PC-3 (cell line): ENCODE measurements around the gene LIN28A. TPM values are rescaled to one million over a fixed set of nuclear protein-coding genes. Genes with fewer than 3 reads are reported as not detected.
A peak's percentile ranks its signal among the peaks of the same experiment; 100 is the strongest.

Source experiments
- ATAC-seq: fragments of 200-7000 bp; cut with Tn5 transposase; 2 replicates; pipeline ENCODE4 v1.9.1; 2020; ENCODE audit warnings: mild to moderate bottlenecking, moderate library complexity
- BruUV-seq: library from RNA; stranded (reverse); fragments of 400-500 nt; replicated peaks from 2 replicates; lab custom pipeline; 2021; lab: Mats Ljungman, UMichigan
- CTCF ChIA-PET: fragments of 300-600 bp; sonication (Branson Sonifier 250); formaldehyde crosslinking; loops from one replicate; lab custom pipeline; 2022; ENCODE audit warnings: antibody characterized with exemption; lab: Charles Lee
- POLR2A ChIA-PET: fragments of 300-600 bp; sonication (Branson Sonifier 250); formaldehyde crosslinking; loops from one replicate; lab custom pipeline; 2022; ENCODE audit warnings: antibody characterized with exemption; ENCODE audit not compliant: unreplicated experiment; lab: Charles Lee
- DNase-seq: peaks from one replicate; pipeline ENCODE4 v3.0.0-alpha.2; 2015
- H2AFZ ChIP-seq: fragments of 300-600 bp; sonication (generic); 2 replicates; pipeline ENCODE4 v1.6.0; 2016; ENCODE audit warnings: antibody characterized with exemption, low read length
- H3F3A ChIP-seq: fragments of 300-600 bp; sonication (generic); one replicate; pipeline ENCODE4 v1.6.0; 2017; ENCODE audit warnings: antibody characterized with exemption, low read length, control low read depth, mild to moderate bottlenecking; ENCODE audit not compliant: unreplicated experiment
- H3K27ac ChIP-seq: fragments of 300-600 bp; sonication (generic); 2 replicates; pipeline ENCODE4 v1.5.1; 2016; ENCODE audit warnings: mild to moderate bottlenecking, low read length
- H3K27me3 ChIP-seq: fragments of 300-600 bp; sonication (generic); 2 replicates; pipeline ENCODE4 v1.6.1; 2016; ENCODE audit warnings: low read length, mixed read lengths
- H3K36me3 ChIP-seq: fragments of 300-600 bp; sonication (generic); 2 replicates; pipeline ENCODE4 v1.6.1; 2016; ENCODE audit warnings: low read depth, mixed run types, low read length, mixed read lengths
- H3K4me1 ChIP-seq: fragments of 300-600 bp; sonication (generic); 2 replicates; pipeline ENCODE4 v1.5.1; 2016; ENCODE audit warnings: low read length; ENCODE audit not compliant: insufficient read depth
- H3K4me2 ChIP-seq: fragments of 300-600 bp; sonication (generic); 2 replicates; pipeline ENCODE4 v1.6.0; 2016; ENCODE audit warnings: low read length
- H3K4me3 ChIP-seq: fragments of 300-600 bp; sonication (generic); 2 replicates; pipeline ENCODE4 v1.5.1; 2016; ENCODE audit warnings: mild to moderate bottlenecking, low read length, mixed read lengths
- H3K79me2 ChIP-seq: fragments of 300-600 bp; sonication (generic); 2 replicates; pipeline ENCODE4 v1.6.1; 2017; ENCODE audit warnings: low read length, mixed read lengths
- H3K9ac ChIP-seq: fragments of 300-600 bp; sonication (generic); 2 replicates; pipeline ENCODE4 v1.6.0; 2016; ENCODE audit warnings: mild to moderate bottlenecking, low read length
- H3K9me2 ChIP-seq: fragments of 300-600 bp; sonication (generic); replicated peaks from 2 replicates; pipeline ENCODE4 v1.6.1; 2016; ENCODE audit warnings: mixed run types, low read length, mixed read lengths
- H3K9me3 ChIP-seq: fragments of 300-600 bp; sonication (generic); 2 replicates; pipeline ENCODE4 v1.6.1; 2016; ENCODE audit warnings: low read length, mixed read lengths
- H4K20me1 ChIP-seq: fragments of 300-600 bp; sonication (generic); 2 replicates; pipeline ENCODE4 v1.6.1; 2016; ENCODE audit warnings: low read length, mixed read lengths
- EZH2 ChIP-seq: fragments of 300-600 bp; sonication (generic); IDR thresholded peaks from one replicate; pipeline ENCODE4 v1.6.1; 2017; ENCODE audit warnings: antibody characterized with exemption, mild to moderate bottlenecking, low read length; ENCODE audit not compliant: unreplicated experiment
- EZH2phosphoT487 ChIP-seq: fragments of 300-600 bp; sonication (generic); IDR thresholded peaks from 2 replicates; pipeline ENCODE4 v1.6.1; 2018; ENCODE audit warnings: mild to moderate bottlenecking, antibody characterized with exemption, low read length, borderline replicate concordance
- intact Hi-C: fragments of 100-400 bp; cut with micrococcal nuclease; formaldehyde crosslinking; loops from 2 replicates; pipeline ENCODE4 v1.9.0; 2023
- total RNA-seq: library from RNA; depleted of rRNA; stranded (reverse); fragments of >200 nt; gene quantifications from 2 replicates; pipeline ENCODE4 v1.2.3, GENCODE V29; 2014
- TF ChIP-seq, protein P1 (sequence below): fragments of 300-600 bp; sonication (generic); conservative IDR thresholded peaks from 2 replicates; pipeline ENCODE4 v1.5.1; 2017; ENCODE audit warnings: antibody characterized with exemption, low read depth, mild to moderate bottlenecking, low read length

The LIN28A gene
- total RNA-seq, 1 experiment from 2014 or later = not detected

DNA sequence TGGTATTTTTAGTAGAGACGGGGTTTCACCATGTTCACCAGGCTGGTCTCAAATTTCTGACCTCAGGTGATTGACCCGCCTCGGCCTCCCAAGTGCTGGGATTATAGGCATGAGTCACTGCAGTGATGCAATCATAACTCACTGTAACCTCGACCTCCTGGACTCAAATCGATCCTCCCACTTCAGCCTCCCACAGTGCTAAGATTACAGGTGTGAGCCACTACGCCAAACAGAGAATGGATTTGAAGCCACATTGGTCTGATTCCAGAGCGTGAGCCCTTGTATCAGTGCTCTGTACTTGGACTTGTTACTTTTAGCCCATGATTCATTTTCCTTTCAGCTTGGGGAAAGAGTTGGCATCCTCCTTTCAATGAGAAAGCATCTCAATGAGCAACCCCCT, 23.2 kb upstream of the LIN28A start:
- DNase-seq = peak; percentile 97
- peak; percentile 84 for ATAC-seq
- intact Hi-C loops = no loop called here
- Histone ChIP-seq H3K4me1 (peaks cover 29% of the 10 kb centered on the region), H3K9me3 (no peaks in the 10 kb centered on the region), H3K36me3 (no peaks in the 10 kb centered on the region), H3K79me2 (no peaks in the 10 kb centered on the region), H3K27ac (peak overlapping the region; percentile 50), H4K20me1 (no peaks in the 10 kb centered on the region), H3F3A (no peaks in the 10 kb centered on the region), H2AFZ (no peak overlapping the region), H3K27me3 (no peaks in the 10 kb centered on the region), H3K9ac (no peak overlapping the region), H3K4me3 (no peak overlapping the region), H3K9me2 (no peaks in the 10 kb centered on the region), H3K4me2 (no peak overlapping the region)
- CTCF ChIA-PET = no interaction called here
- BruUV-seq = no TSS peak
- POLR2A ChIA-PET = no interaction called here
- no peak for TF ChIP-seq EZH2phosphoT487
- TF ChIP-seq, protein P1, sequence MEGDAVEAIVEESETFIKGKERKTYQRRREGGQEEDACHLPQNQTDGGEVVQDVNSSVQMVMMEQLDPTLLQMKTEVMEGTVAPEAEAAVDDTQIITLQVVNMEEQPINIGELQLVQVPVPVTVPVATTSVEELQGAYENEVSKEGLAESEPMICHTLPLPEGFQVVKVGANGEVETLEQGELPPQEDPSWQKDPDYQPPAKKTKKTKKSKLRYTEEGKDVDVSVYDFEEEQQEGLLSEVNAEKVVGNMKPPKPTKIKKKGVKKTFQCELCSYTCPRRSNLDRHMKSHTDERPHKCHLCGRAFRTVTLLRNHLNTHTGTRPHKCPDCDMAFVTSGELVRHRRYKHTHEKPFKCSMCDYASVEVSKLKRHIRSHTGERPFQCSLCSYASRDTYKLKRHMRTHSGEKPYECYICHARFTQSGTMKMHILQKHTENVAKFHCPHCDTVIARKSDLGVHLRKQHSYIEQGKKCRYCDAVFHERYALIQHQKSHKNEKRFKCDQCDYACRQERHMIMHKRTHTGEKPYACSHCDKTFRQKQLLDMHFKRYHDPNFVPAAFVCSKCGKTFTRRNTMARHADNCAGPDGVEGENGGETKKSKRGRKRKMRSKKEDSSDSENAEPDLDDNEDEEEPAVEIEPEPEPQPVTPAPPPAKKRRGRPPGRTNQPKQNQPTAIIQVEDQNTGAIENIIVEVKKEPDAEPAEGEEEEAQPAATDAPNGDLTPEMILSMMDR = no peak

GRCh38 chr1:26388791-26389445, 21.7 kb upstream of the LIN28A start:
- no peaks in the 10 kb centered on the region for H3F3A ChIP-seq
- peaks cover 29% of the 10 kb centered on the region for H3K4me1 ChIP-seq
- intact Hi-C loops = no loop called here
- no peaks in the 10 kb centered on the region for H3K27me3 ChIP-seq
- ATAC-seq (no peak), DNase-seq (peak; percentile 45)
- no peaks in the 10 kb centered on the region for H3K79me2 ChIP-seq
- TF ChIP-seq, protein P1 = no peak
- TF ChIP-seq EZH2 (no peak), EZH2phosphoT487 (no peak)
- H3K4me2 ChIP-seq = peak overlapping the region; percentile 0; the same call in 1 of the 2 replicates
- H2AFZ ChIP-seq = no peak overlapping the region
- H3K9me3 ChIP-seq = no peaks in the 10 kb centered on the region
- ChIA-PET CTCF (interaction anchor here (0.6 to 1.0 kb wide), 2 partner anchors 11 to 16 kb away, joined by 3 read pairs; no protein-coding TSS in a partner anchor), POLR2A (no interaction called here)
- H3K9ac ChIP-seq = no peak overlapping the region
- no peak overlapping the region for H3K27ac ChIP-seq
- H4K20me1 ChIP-seq = no peaks in the 10 kb centered on the region
- H3K4me3 ChIP-seq = no peak overlapping the region
- H3K9me2 ChIP-seq = no peaks in the 10 kb centered on the region
- BruUV-seq = no TSS peak
- H3K36me3 ChIP-seq = no peaks in the 10 kb centered on the region

- no peaks in the 10 kb centered on the region for H4K20me1 ChIP-seq
- no peak overlapping the region for H3K4me3 ChIP-seq
- ChIA-PET POLR2A (no interaction called here), CTCF (interaction anchor here (0.6 kb wide), 1 partner anchor 16 kb away, joined by 3 read pairs; no protein-coding TSS in a partner anchor)
- no TSS peak for BruUV-seq
- no peaks in the 10 kb centered on the region for H3K9me2 ChIP-seq
- H3K4me2 ChIP-seq = no peak overlapping the region
- H3K79me2 ChIP-seq = no peaks in the 10 kb centered on the region
- H3K27ac ChIP-seq = no peak overlapping the region
- intact Hi-C loops = no loop called here
- peaks cover 29% of the 10 kb centered on the region for H3K4me1 ChIP-seq
- no peaks in the 10 kb centered on the region for H3F3A ChIP-seq
- H3K9ac ChIP-seq = no peak overlapping the region
- no peak for ATAC-seq
- TF ChIP-seq, protein P1 = no peak
- TF ChIP-seq EZH2phosphoT487 (no peak), EZH2 (no peak)
- H2AFZ ChIP-seq = no peak overlapping the region
- H3K9me3 ChIP-seq = no peaks in the 10 kb centered on the region
- H3K27me3 ChIP-seq = no peaks in the 10 kb centered on the region
- no peak for DNase-seq
- H3K36me3 ChIP-seq = no peaks in the 10 kb centered on the region
Measured at GRCh38 chr1:26389604-26390247, 20.9 kb upstream of the LIN28A start.
